H1 (cell line): ENCODE results near the gene POFUT2. TPM values are rescaled to one million over a fixed set of nuclear protein-coding genes. Genes with fewer than 3 reads are reported as not detected.

Experiments
- CTCF ChIA-PET: fragments of 300-600 bp; sonication (Branson Sonifier 250); formaldehyde crosslinking; loops from one replicate; lab custom pipeline; 2021; ENCODE audit not compliant: partially characterized antibody; lab: Charles Lee
- POLR2A ChIA-PET: fragments of 300-600 bp; sonication (Branson Sonifier 250); formaldehyde crosslinking; loops from one replicate; lab custom pipeline; 2021; ENCODE audit warnings: inconsistent platforms; ENCODE audit not compliant: partially characterized antibody; lab: Charles Lee
- DNase-seq, 2 experiments: peaks; one replicate each; pipeline versions ENCODE4 v3.0.0 to v3.0.0-alpha.2; 2010 to 2022; ENCODE audit warnings: low spot score in 2 of 2, low read depth in 1 of 2, mixed read lengths in 1 of 2
- FAIRE-seq: peaks from 2 replicates; lab custom pipeline; 2011; peaks lifted over from hg19 to GRCh38; lab: Jason Lieb, UNC
- H2AFZ ChIP-seq: 2 replicates; pipeline ENCODE4 v1.8.1; 2012; ENCODE audit warnings: low read length, inconsistent platforms
- H2AK5ac ChIP-seq: 2 replicates; pipeline ENCODE4 v1.6.1; 2013; ENCODE audit warnings: low read depth, low read length
- H2BK120ac ChIP-seq: replicated peaks from 2 replicates; pipeline ENCODE3; 2013; ENCODE audit warnings: low read depth, low read length, inconsistent platforms
- H2BK12ac ChIP-seq: 2 replicates; pipeline ENCODE4 v1.6.1; 2013; ENCODE audit warnings: low read depth, low read length
- H2BK15ac ChIP-seq: 2 replicates; pipeline ENCODE4 v1.6.1; 2013; ENCODE audit warnings: low read length
- H2BK20ac ChIP-seq: 2 replicates; pipeline ENCODE4 v1.6.1; 2013; ENCODE audit warnings: low read length
- H2BK5ac ChIP-seq: 2 replicates; pipeline ENCODE4 v1.6.1; 2013; ENCODE audit warnings: low read depth, low read length
- H3K14ac ChIP-seq: 2 replicates; pipeline ENCODE4 v1.6.1; 2013; ENCODE audit warnings: inconsistent platforms; ENCODE audit not compliant: insufficient read length
- H3K18ac ChIP-seq: 2 replicates; pipeline ENCODE4 v1.6.1; 2013; ENCODE audit warnings: low read length; ENCODE audit errors: extremely low read depth
- H3K23ac ChIP-seq: 2 replicates; pipeline ENCODE4 v1.6.1; 2013; ENCODE audit warnings: inconsistent platforms; ENCODE audit not compliant: insufficient read length
- H3K23me2 ChIP-seq: 2 replicates; pipeline ENCODE4 v1.6.1; 2013; ENCODE audit warnings: low read depth, low read length
- H3K27ac ChIP-seq: 2 replicates; pipeline ENCODE4 v1.6.1; 2011; ENCODE audit warnings: low read depth, low read length, inconsistent platforms
- H3K27me3 ChIP-seq, 4 experiments: replicated peaks in 1 of 4; 1 replicate in 1 of 4; 2 replicates in 3 of 4; pipeline versions ENCODE4 v1.6.1 to v1.8.1; 2011 to 2013; ENCODE audit warnings: low read length in 3 of 4, mild to moderate bottlenecking in 3 of 4, inconsistent platforms in 2 of 4, mixed read lengths in 2 of 4, moderate library complexity in 1 of 4; ENCODE audit not compliant: control insufficient read depth in 3 of 4, insufficient read depth in 3 of 4; ENCODE audit errors: extremely low read depth in 1 of 4
- H3K36me3 ChIP-seq, 4 experiments: 2 replicates each; pipeline versions ENCODE4 v1.6.1 to v1.8.1; 2011 to 2013; ENCODE audit warnings: mild to moderate bottlenecking in 4 of 4, low read length in 3 of 4, moderate library complexity in 2 of 4, control low read depth in 1 of 4, inconsistent platforms in 1 of 4; ENCODE audit not compliant: insufficient read depth in 4 of 4, control insufficient read depth in 2 of 4
- H3K4ac ChIP-seq: replicated peaks from 2 replicates; pipeline ENCODE3; 2013; ENCODE audit warnings: low read length, low read depth, mixed read lengths, inconsistent platforms; ENCODE audit not compliant: insufficient read length
- H3K4me1 ChIP-seq, 4 experiments: replicated peaks in 1 of 4; 1 replicate in 1 of 4; 2 replicates in 3 of 4; pipeline versions ENCODE4 v1.6.1 to v1.8.1; 2011 to 2013; ENCODE audit warnings: low read length in 3 of 4, inconsistent platforms in 2 of 4, mixed read lengths in 1 of 4; ENCODE audit not compliant: insufficient read depth in 4 of 4, control insufficient read depth in 3 of 4
- H3K4me2 ChIP-seq, 2 experiments: 2 replicates each; pipeline versions ENCODE4 v1.6.1 to v1.8.1; 2011 to 2013; ENCODE audit warnings: low read depth in 2 of 2, low read length in 2 of 2, control low read depth in 1 of 2, inconsistent platforms in 1 of 2, mild to moderate bottlenecking in 1 of 2; ENCODE audit not compliant: insufficient read depth in 1 of 2
- H3K4me3 ChIP-seq, 4 experiments: fragments of 200-600, 300-600 bp in 1 of 4; sonication (generic), shearing (Covaris generic), sonication (Bioruptor Twin) in 1 of 4; 2 replicates each; pipeline versions ENCODE4 v1.5.1 to v1.8.1; 2011 to 2016; ENCODE audit warnings: low read length in 4 of 4, low read depth in 3 of 4, control low read depth in 2 of 4, inconsistent platforms in 2 of 4, mild to moderate bottlenecking in 2 of 4, mixed read lengths in 1 of 4, moderate library complexity in 1 of 4; ENCODE audit not compliant: insufficient read depth in 2 of 4; ENCODE audit errors: extremely low read depth in 1 of 4
- H3K56ac ChIP-seq: replicated peaks from 2 replicates; pipeline ENCODE3; 2013; ENCODE audit warnings: low read depth, mild to moderate bottlenecking, mixed read lengths, low read length, inconsistent platforms; ENCODE audit not compliant: insufficient read length
- H3K79me1 ChIP-seq: 2 replicates; pipeline ENCODE4 v1.6.1; 2013; ENCODE audit warnings: low read depth, low read length, control low read depth
- H3K79me2 ChIP-seq, 2 experiments: 2 replicates each; pipeline versions ENCODE4 v1.6.1 to v1.8.1; 2012 to 2013; ENCODE audit warnings: low read length in 2 of 2, mild to moderate bottlenecking in 2 of 2, inconsistent platforms in 1 of 2; ENCODE audit not compliant: insufficient read depth in 2 of 2, control insufficient read depth in 1 of 2
- H3K9ac ChIP-seq, 4 experiments: replicated peaks in 1 of 4; 1 replicate in 1 of 4; 2 replicates in 3 of 4; pipeline versions ENCODE4 v1.6.1 to v1.8.1; 2011 to 2013; ENCODE audit warnings: low read depth in 3 of 4, low read length in 3 of 4, control low read depth in 2 of 4, mild to moderate bottlenecking in 2 of 4, moderate library complexity in 2 of 4, inconsistent platforms in 1 of 4; ENCODE audit errors: extremely low read depth in 1 of 4
- H3K9me3 ChIP-seq, 2 experiments: 2 replicates each; pipeline versions ENCODE4 v1.6.1 to v1.8.1; 2012 to 2013; ENCODE audit warnings: mild to moderate bottlenecking in 2 of 2, moderate library complexity in 2 of 2, control low read depth in 1 of 2, inconsistent platforms in 1 of 2, low read depth in 1 of 2, low read length in 1 of 2, mixed read lengths in 1 of 2; ENCODE audit not compliant: insufficient read depth in 2 of 2
- H4K20me1 ChIP-seq, 2 experiments: replicated peaks in 1 of 2; 2 replicates each; pipeline versions ENCODE3 to v1.8.1; 2011 to 2013; ENCODE audit warnings: inconsistent platforms in 2 of 2, low read length in 2 of 2, mild to moderate bottlenecking in 1 of 2; ENCODE audit not compliant: insufficient read depth in 2 of 2, control insufficient read depth in 1 of 2
- H4K5ac ChIP-seq: 2 replicates; pipeline ENCODE4 v1.6.1; 2013; ENCODE audit warnings: low read length, low read depth, mixed read lengths, inconsistent platforms; ENCODE audit not compliant: insufficient read length
- H4K8ac ChIP-seq: 2 replicates; pipeline ENCODE4 v1.8.0; 2013; ENCODE audit warnings: mild to moderate bottlenecking, moderate library complexity, low read length, inconsistent platforms; ENCODE audit not compliant: insufficient read depth; ENCODE audit errors: extremely low read depth
- H4K91ac ChIP-seq: replicated peaks from 2 replicates; pipeline ENCODE3; 2013; ENCODE audit warnings: low read length, mixed read lengths, inconsistent platforms; ENCODE audit not compliant: insufficient read length
- ASH2L ChIP-seq: fragments of 200-600, 300-600 bp; sonication (generic); IDR thresholded peaks from one replicate; pipeline ENCODE4 v1.7.1; 2017; ENCODE audit warnings: low read length
- BRCA1 ChIP-seq: IDR thresholded peaks from 2 replicates; pipeline ENCODE4 v1.6.1; 2012; ENCODE audit warnings: low read depth, low read length, improper control_type of control experiment
- EP300 ChIP-seq, 2 experiments: IDR thresholded peaks; 1 replicate in 1 of 2; 2 replicates in 1 of 2; pipeline ENCODE4 v1.6.1; 2011 to 2012; ENCODE audit warnings: low read depth in 2 of 2, low read length in 2 of 2, mild to moderate bottlenecking in 2 of 2, borderline replicate concordance in 1 of 2, inconsistent platforms in 1 of 2, moderate library complexity in 1 of 2
- GTF2F1 ChIP-seq: IDR thresholded peaks from 2 replicates; pipeline ENCODE4 v1.6.1; 2012; ENCODE audit warnings: low read depth, low read length, improper control_type of control experiment, borderline replicate concordance
- PHF8 ChIP-seq: fragments of 200-600 bp; sonication (generic); conservative IDR thresholded peaks from 2 replicates; pipeline ENCODE4 v1.7.1; 2012; ENCODE audit warnings: low read depth, mild to moderate bottlenecking, inconsistent platforms, low read length, moderate library complexity
- POLR2AphosphoS5 ChIP-seq: IDR thresholded peaks from 2 replicates; pipeline ENCODE4 v1.6.1; 2011; ENCODE audit warnings: low read depth, low read length
- RAD21 ChIP-seq, 2 experiments: IDR thresholded peaks in 1 of 2; conservative IDR thresholded peaks in 1 of 2; 2 replicates each; pipeline ENCODE4 v1.6.1; 2011; ENCODE audit warnings: low read depth in 2 of 2, low read length in 2 of 2, improper control_type of control experiment in 1 of 2, inconsistent platforms in 1 of 2, mild to moderate bottlenecking in 1 of 2, moderate library complexity in 1 of 2
- RNF2 ChIP-seq: fragments of 200-900, 300-1000 bp; sonication (generic); IDR thresholded peaks from 2 replicates; pipeline ENCODE4 v1.7.1; 2016; ENCODE audit warnings: borderline replicate concordance, low read depth, mild to moderate bottlenecking, antibody characterized with exemption, low read length; ENCODE audit not compliant: poor library complexity, severe bottlenecking; ENCODE audit errors: missing control alignments
- SIN3A ChIP-seq, 2 experiments: IDR thresholded peaks in 1 of 2; conservative IDR thresholded peaks in 1 of 2; 2 replicates each; pipeline ENCODE4 v1.6.1; 2011 to 2012; ENCODE audit warnings: low read length in 2 of 2, improper control_type of control experiment in 1 of 2, low read depth in 1 of 2, mild to moderate bottlenecking in 1 of 2
- SP4 ChIP-seq: IDR thresholded peaks from 2 replicates; pipeline ENCODE4 v1.6.1; 2012; ENCODE audit warnings: low read length, inconsistent platforms
- WGBS, 2 experiments: shearing (Covaris generic) in 1 of 2; methylation state at CpG; one replicate each; pipeline versions ENCODE4 v1.1.6 to v1.1.7; 2013 to 2015; ENCODE audit warnings: low lambda C conversion rate in 2 of 2, mixed read lengths in 2 of 2, inconsistent platforms in 1 of 2, low coverage in 1 of 2, missing lambda C conversion rate in 1 of 2; ENCODE audit not compliant: insufficient replicate concordance in 2 of 2, insufficient coverage in 1 of 2, insufficient read length in 1 of 2; ENCODE audit errors: extremely low coverage in 1 of 2, missing lambda C conversion rate in 1 of 2; 5-methylcytosine and 5-hydroxymethylcytosine counted together
- polyA plus RNA-seq, 7 experiments: library from polyadenylated mRNA; depleted of rRNA in 3 of 7; stranded (reverse) in 5 of 7; unstranded in 2 of 7; fragments of >200 nt in 5 of 7; fragments of 200-250 nt in 2 of 7; gene quantifications; 1 replicate in 5 of 7; 2 replicates in 1 of 7; 4 replicates in 1 of 7; pipeline versions ENCODE4 v1.2.1 to v1.2.3, GENCODE V29; 2011 to 2013; ENCODE audit warnings: missing spikeins in 2 of 7, mixed read lengths in 2 of 7
- total RNA-seq: library from RNA; stranded (reverse); fragmentation: NEBNext Ultra II Directional; extraction: Animal tissue kit (Norgen Biotek cat#: 25700); gene quantifications from 2 replicates; pipeline ENCODE4 v1.2.1, GENCODE V29; 2021
- TF ChIP-seq, protein P1 (sequence below): IDR thresholded peaks from 2 replicates; pipeline ENCODE4 v1.6.1; 2011; ENCODE audit warnings: low read length, improper control_type of control experiment

POFUT2 gene
- total and polyA plus RNA-seq, 2 of the 8 experiments (the other 6 are each of a cell fraction or from before 2014, with no cell fraction given) = 13.7 to 32.1 TPM

- H2AFZ ChIP-seq = no peak overlapping the region
- H4K20me1 ChIP-seq = peaks cover 0 to 2% of the 10 kb centered on the region in 2 experiments
- peaks cover 0 to 19% (median 15%) of the 10 kb centered on the region in 4 experiments; a peak in 6 of 7 replicates for H3K4me1 ChIP-seq
- peak overlapping the region; percentile 91; the same call in 1 of the 2 replicates for H4K8ac ChIP-seq
- H3K27ac ChIP-seq = no peak overlapping the region
- H3K9me3 ChIP-seq = no peaks in the 10 kb centered on the region
- DNase-seq (no peak), FAIRE-seq (no peak)
- H3K36me3 ChIP-seq = no peaks in the 10 kb centered on the region
- no peak overlapping the region for H2BK15ac ChIP-seq
- 91% methylated on average over 7 of the region's 9 CpGs; no CpG with 5 or more reads in 1 of the 2 experiments for WGBS, 2 experiments
- ChIA-PET POLR2A (interaction anchor here (1.0 to 2.4 kb wide), 2 partner anchors 10 to 13 kb away, joined by 4 to 14 read pairs; no protein-coding TSS in a partner anchor), CTCF (interaction anchor here (0.7 to 1.8 kb wide), 6 partner anchors 9 to 92 kb away, joined by 3 to 7 read pairs (median 4); no protein-coding TSS in a partner anchor)
- H4K91ac ChIP-seq = peak overlapping the region; percentile 82
- no peak overlapping the region for H2AK5ac ChIP-seq
- H2BK5ac ChIP-seq = no peak overlapping the region
- no peaks in the 10 kb centered on the region for H3K79me1 ChIP-seq
- no peak overlapping the region for H3K56ac ChIP-seq
- H3K23me2 ChIP-seq = peaks cover 4% of the 10 kb centered on the region
- no peak overlapping the region for H3K23ac ChIP-seq
- 0 out of 2 replicates have a peak overlapping the region, but pooled peaks have one; percentile 34 for H2BK20ac ChIP-seq
- H3K4me2 ChIP-seq = no peak overlapping the region
- H3K4ac ChIP-seq = no peak overlapping the region
- H2BK120ac ChIP-seq = no peak overlapping the region
- H3K18ac ChIP-seq = no peak overlapping the region
- peaks cover 0 to 5% (median 4%) of the 10 kb centered on the region in 4 experiments; a peak in 4 of 7 replicates for H3K27me3 ChIP-seq
- H3K14ac ChIP-seq = no peak overlapping the region
- no peak overlapping the region for H2BK12ac ChIP-seq
- H4K5ac ChIP-seq = no peak overlapping the region
- H3K4me3 ChIP-seq = no peak overlapping the region
- H3K9ac ChIP-seq = no peak overlapping the region
- H3K79me2 ChIP-seq = no peaks in the 10 kb centered on the region
- TF ChIP-seq POLR2AphosphoS5 = no peak
- TF ChIP-seq, protein P1, sequence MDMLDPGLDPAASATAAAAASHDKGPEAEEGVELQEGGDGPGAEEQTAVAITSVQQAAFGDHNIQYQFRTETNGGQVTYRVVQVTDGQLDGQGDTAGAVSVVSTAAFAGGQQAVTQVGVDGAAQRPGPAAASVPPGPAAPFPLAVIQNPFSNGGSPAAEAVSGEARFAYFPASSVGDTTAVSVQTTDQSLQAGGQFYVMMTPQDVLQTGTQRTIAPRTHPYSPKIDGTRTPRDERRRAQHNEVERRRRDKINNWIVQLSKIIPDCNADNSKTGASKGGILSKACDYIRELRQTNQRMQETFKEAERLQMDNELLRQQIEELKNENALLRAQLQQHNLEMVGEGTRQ = no peak
- TF ChIP-seq EP300 (IDR thresholded peaks at IDR 0.05; ENCODE audit: borderline replicate concordance in 1 of 2, low read depth in 2 of 2, low read length in 2 of 2) = no peak
- no peak for TF ChIP-seq SIN3A (conservative IDR thresholded peaks at IDR 0.05 in 1 of 2, IDR thresholded peaks at IDR 0.05 in 1 of 2; ENCODE audit: low read depth in 1 of 2, low read length in 2 of 2)
- no peak for TF ChIP-seq RNF2
- TF ChIP-seq BRCA1 = no peak
- TF ChIP-seq ASH2L = no peak
- no peak for TF ChIP-seq PHF8
- no peak for TF ChIP-seq RAD21 (IDR thresholded peaks at IDR 0.05 in 1 of 2, conservative IDR thresholded peaks at IDR 0.05 in 1 of 2; ENCODE audit: low read depth in 2 of 2, low read length in 2 of 2)
- TF ChIP-seq GTF2F1 = no peak
- no peak for TF ChIP-seq SP4
Observed at GRCh38 chr21:45334591-45335081, 46.9 kb upstream of the POFUT2 start.
